Suprapubic skin (tissue), 4 donors: ENCODE measurements around the gene MGAT1. TPM values are rescaled to one million over a fixed set of nuclear protein-coding genes. Genes with fewer than 3 reads are reported as not detected.

Experiments used
- DNase-seq, 2 donors: peaks; one replicate each; pipeline ENCODE4 v3.0.0-alpha.2; 2019; ENCODE audit warnings: low spot score in 2 of 2
- H3K27ac ChIP-seq: fragments of 200-600 bp; sonication (generic); one replicate; pipeline ENCODE4 v1.5.1; 2019
- H3K27me3 ChIP-seq: fragments of 200-600 bp; sonication (generic); one replicate; pipeline ENCODE4 v1.5.1; 2019
- H3K36me3 ChIP-seq: fragments of 200-600 bp; sonication (generic); one replicate; pipeline ENCODE4 v1.5.1; 2019
- H3K4me1 ChIP-seq: fragments of 200-600 bp; sonication (generic); one replicate; pipeline ENCODE4 v1.5.1; 2019
- H3K4me3 ChIP-seq: fragments of 200-600 bp; sonication (generic); one replicate; pipeline ENCODE4 v1.5.1; 2019; ENCODE audit warnings: mild to moderate bottlenecking
- H3K9me3 ChIP-seq: fragments of 200-600 bp; sonication (generic); one replicate; pipeline ENCODE4 v1.5.1; 2019
- EP300 ChIP-seq: sonication (generic); formaldehyde crosslinking; IDR thresholded peaks from one replicate; pipeline ENCODE4 v1.6.1; 2017; ENCODE audit warnings: antibody characterized with exemption
- POLR2A ChIP-seq, 2 donors: fragments of 450-650 bp; IDR thresholded peaks; one replicate each; pipeline ENCODE4 v1.6.1; 2017; ENCODE audit warnings: antibody characterized with exemption in 2 of 2, mild to moderate bottlenecking in 2 of 2, moderate library complexity in 2 of 2
- POLR2AphosphoS5 ChIP-seq, 3 donors: sonication (generic); formaldehyde crosslinking; IDR thresholded peaks; one replicate each; pipeline ENCODE4 v1.6.1; 2017; ENCODE audit warnings: antibody characterized with exemption in 3 of 3
- WGBS: methylation state at CpG from one replicate; pipeline ENCODE4 v1.1.5; 2018; 5-methylcytosine and 5-hydroxymethylcytosine counted together
- total RNA-seq, 4 donors: library from RNA; depleted of rRNA; stranded (reverse); fragments of >200 nt; gene quantifications; one replicate each; pipeline ENCODE4 v1.1.0, GENCODE V29; 2016
- TF ChIP-seq, protein P1 (sequence below), 2 donors: fragments of 200-600 bp in 1 of 2; fragments of 450-650 bp in 1 of 2; sonication (generic) in 1 of 2; IDR thresholded peaks; one replicate each; pipeline ENCODE4 v1.5.1; 2016 to 2019; ENCODE audit warnings: antibody characterized with exemption in 2 of 2, mild to moderate bottlenecking in 1 of 2, moderate library complexity in 1 of 2

Gene MGAT1
- total RNA-seq: 100 to 1,000 TPM; 122 to 137 (median 125) TPM

DNA sequence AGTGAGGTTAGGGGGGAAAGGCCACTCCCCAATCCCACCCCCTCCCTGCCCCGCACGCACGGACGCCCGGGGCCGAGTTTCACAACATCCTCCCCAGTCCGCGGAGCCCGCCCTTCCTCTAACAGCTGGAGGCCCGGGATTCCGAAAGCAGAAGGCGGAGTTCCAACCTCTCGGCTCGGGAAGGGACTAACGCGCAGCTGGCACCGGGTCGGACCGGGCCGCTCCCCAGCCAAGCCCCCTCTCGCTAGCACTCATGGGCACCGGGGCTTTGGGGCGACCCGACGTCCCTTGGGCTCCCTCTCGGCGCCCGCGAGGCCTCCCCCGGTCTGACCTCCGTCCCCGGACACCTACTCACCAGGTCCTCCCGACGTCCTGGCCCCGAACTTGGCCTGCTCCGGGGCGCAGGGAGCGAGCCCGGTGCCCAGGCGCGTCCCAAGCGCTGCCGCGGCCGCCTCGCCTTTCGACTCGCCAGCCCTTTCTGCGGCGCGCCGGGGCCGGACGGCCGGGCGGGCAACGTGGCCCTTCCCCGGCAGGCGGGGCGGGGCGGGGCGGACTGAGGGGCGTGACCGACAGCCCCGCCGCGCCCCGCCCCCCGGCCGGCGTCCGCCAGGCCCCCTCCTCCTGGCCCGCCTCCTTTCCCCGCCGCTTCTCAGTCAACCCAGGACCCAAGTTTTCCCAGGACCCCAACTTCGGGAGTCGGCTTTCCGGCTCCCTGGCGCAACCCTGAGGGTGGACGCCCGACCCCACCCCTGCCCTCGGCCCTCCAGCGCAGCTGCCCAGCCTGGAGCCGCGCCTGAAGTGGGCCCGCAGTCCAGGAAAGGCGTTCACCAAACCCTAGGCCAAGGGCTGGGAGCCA lies at the start of gene MGAT1:
Gene MGAT1 (minus strand): TSS at position 482 of the 856 bp plus-strand sequence. CDS start 9,835 bp downstream, outside the sequence.
- peak; percentile 48 to 80 for TF ChIP-seq POLR2A (IDR thresholded peaks at IDR 0.05)
- no peak for TF ChIP-seq EP300
- TF ChIP-seq POLR2AphosphoS5 (IDR thresholded peaks at IDR 0.05): peak; percentile 29 to 62 (median 39)
- TF ChIP-seq, protein P1, sequence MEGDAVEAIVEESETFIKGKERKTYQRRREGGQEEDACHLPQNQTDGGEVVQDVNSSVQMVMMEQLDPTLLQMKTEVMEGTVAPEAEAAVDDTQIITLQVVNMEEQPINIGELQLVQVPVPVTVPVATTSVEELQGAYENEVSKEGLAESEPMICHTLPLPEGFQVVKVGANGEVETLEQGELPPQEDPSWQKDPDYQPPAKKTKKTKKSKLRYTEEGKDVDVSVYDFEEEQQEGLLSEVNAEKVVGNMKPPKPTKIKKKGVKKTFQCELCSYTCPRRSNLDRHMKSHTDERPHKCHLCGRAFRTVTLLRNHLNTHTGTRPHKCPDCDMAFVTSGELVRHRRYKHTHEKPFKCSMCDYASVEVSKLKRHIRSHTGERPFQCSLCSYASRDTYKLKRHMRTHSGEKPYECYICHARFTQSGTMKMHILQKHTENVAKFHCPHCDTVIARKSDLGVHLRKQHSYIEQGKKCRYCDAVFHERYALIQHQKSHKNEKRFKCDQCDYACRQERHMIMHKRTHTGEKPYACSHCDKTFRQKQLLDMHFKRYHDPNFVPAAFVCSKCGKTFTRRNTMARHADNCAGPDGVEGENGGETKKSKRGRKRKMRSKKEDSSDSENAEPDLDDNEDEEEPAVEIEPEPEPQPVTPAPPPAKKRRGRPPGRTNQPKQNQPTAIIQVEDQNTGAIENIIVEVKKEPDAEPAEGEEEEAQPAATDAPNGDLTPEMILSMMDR (IDR thresholded peaks at IDR 0.05): no peak
- under 1% methylated on average over 30 of the region's 87 CpGs for WGBS
- Histone ChIP-seq H3K9me3 (no peaks in the 10 kb centered on the region), H3K4me1 (peaks cover 92% of the 10 kb centered on the region), H3K36me3 (peaks cover 6% of the 10 kb centered on the region), H3K27me3 (no peaks in the 10 kb centered on the region), H3K4me3 (peak within 1 kb of the TSS; percentile 95), H3K27ac (peak within 1 kb of the TSS; percentile 99)
- DNase-seq: peak; percentile 96 to 97

DNA sequence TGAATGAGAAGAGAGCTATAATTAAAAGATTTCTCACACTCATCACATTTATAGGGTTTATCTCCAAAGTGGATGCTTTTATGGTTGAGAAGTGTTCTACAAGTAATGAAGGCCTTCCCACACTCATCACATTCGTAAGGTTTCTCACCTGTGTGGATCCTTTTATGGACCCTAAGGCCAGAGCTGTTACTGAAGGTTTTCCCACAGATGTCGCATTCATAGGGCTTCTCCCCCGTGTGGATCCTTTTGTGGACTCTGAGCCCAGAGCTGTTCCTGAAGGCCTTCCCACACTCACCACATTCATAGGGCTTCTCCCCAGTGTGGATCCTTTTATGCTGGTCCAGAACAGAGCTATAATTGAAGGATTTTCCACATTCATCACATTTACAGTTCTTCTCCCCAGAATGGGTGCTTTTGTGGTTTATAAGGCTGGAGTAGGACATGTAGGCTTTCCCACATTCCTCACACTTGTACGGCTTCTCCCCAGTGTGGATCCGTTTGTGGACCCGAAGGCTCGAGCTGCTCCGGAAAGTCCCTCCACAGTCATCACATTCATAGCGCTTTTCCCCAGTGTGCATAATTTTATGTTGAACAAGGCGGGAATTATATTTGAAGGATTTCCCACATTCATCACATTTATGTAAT lies 48.0 kb upstream of the MGAT1 start:
- WGBS: 99% methylated on average over 10 of the region's 10 CpGs
- no peak for DNase-seq
- H3K36me3 ChIP-seq: peaks cover 68% of the 10 kb centered on the region
- no peak overlapping the region for H3K27ac ChIP-seq
- TF ChIP-seq EP300 (no peak), POLR2AphosphoS5 (IDR thresholded peaks at IDR 0.05) (no peak), POLR2A (IDR thresholded peaks at IDR 0.05) (no peak)
- TF ChIP-seq, protein P1 (IDR thresholded peaks at IDR 0.05): no peak
- no peaks in the 10 kb centered on the region for H3K27me3 ChIP-seq
- no peaks in the 10 kb centered on the region for H3K4me1 ChIP-seq
- H3K9me3 ChIP-seq: no peaks in the 10 kb centered on the region
- no peak overlapping the region for H3K4me3 ChIP-seq

DNA sequence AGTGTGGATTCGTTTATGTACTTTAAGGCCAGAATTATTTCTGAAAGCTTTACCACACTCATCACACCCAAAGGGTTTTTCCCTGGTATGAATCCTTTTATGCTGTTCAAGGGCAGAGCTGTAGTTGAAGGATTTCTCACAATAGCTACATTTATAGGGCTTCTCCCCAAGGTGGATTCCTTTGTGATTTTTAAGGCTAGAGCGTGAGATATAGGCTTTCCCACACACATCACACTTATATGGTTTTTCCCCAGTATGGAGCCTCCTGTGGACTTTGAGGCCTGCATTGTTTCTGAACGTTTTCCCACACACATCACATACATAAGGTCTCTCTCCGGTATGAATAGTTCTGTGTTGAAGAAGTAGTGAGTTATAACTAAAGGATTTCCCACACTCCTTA lies 47.2 kb upstream of the MGAT1 start:
- WGBS: 93% methylated on average over 4 of the region's 4 CpGs
- no peak overlapping the region for H3K4me3 ChIP-seq
- no peaks in the 10 kb centered on the region for H3K4me1 ChIP-seq
- H3K36me3 ChIP-seq: peaks cover 64% of the 10 kb centered on the region
- no peak for TF ChIP-seq POLR2A (IDR thresholded peaks at IDR 0.05)
- no peak for TF ChIP-seq POLR2AphosphoS5 (IDR thresholded peaks at IDR 0.05)
- TF ChIP-seq, protein P1 (IDR thresholded peaks at IDR 0.05): no peak
- TF ChIP-seq EP300: no peak
- H3K27me3 ChIP-seq: no peaks in the 10 kb centered on the region
- H3K9me3 ChIP-seq: no peaks in the 10 kb centered on the region
- DNase-seq: no peak
- H3K27ac ChIP-seq: no peak overlapping the region

DNA sequence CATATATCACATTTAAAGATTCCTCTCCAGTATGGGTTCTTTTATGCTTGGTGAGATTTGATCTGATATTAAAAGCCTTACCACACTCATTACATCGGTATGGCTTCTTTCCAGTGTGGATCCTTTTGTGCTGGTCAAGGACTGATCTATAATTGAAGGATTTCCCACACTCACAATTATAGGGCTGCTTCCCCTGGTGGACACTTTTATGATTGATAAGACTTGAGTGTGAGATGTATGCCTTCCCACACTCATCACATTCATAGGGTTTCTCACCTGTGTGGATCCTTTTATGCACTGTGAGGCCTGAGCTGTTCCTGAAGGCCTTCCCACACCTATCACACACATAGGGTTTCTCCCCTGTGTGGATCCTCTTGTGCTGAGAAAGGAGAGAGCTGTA lies 46.3 kb upstream of the MGAT1 start:
- TF ChIP-seq, protein P1 (IDR thresholded peaks at IDR 0.05): no peak
- TF ChIP-seq EP300: no peak
- 100% methylated on average over 1 of the region's 1 CpG for WGBS
- no peak overlapping the region for H3K4me3 ChIP-seq
- no peaks in the 10 kb centered on the region for H3K9me3 ChIP-seq
- DNase-seq: no peak
- H3K27me3 ChIP-seq: no peaks in the 10 kb centered on the region
- H3K27ac ChIP-seq: no peak overlapping the region
- peaks cover 61% of the 10 kb centered on the region for H3K36me3 ChIP-seq
- H3K4me1 ChIP-seq: no peaks in the 10 kb centered on the region

DNA sequence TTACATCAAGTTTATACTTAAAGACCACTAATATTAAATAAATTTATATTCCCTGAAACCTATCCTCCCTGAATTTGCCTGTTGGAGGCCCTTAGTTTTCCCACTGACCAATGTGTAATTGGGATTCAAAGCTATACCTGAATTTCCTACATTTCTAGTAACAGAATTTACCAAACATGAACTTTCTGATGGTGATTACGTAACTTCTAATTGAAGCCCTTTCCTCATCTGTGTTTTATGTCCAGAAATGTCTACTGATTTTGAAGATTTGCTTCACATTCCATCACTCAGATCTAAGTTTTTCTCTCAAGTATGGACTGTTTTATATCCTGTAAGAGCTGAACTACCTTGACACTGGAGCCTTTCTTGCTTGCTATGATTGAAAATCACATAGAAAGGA lies 45.7 kb upstream of the MGAT1 start:
- WGBS: 100% methylated on average over 1 of the region's 1 CpG
- no peaks in the 10 kb centered on the region for H3K9me3 ChIP-seq
- peaks cover 57% of the 10 kb centered on the region for H3K36me3 ChIP-seq

More for the DNA sequence above, 45.7 kb upstream of the MGAT1 start:
- H3K27ac ChIP-seq: no peak overlapping the region
- DNase-seq: no peak
- no peaks in the 10 kb centered on the region for H3K27me3 ChIP-seq
- no peak for TF ChIP-seq POLR2A (IDR thresholded peaks at IDR 0.05)
- TF ChIP-seq POLR2AphosphoS5 (IDR thresholded peaks at IDR 0.05): no peak
- H3K4me1 ChIP-seq: no peaks in the 10 kb centered on the region
- H3K4me3 ChIP-seq: no peak overlapping the region
